ENCODE measurements around the gene YTHDF1. TPM values are rescaled to one million over a fixed set of nuclear protein-coding genes. Genes with fewer than 3 reads are reported as not detected.

YTHDF1 gene
- total and polyA plus RNA-seq, 2 of the 8 experiments (the other 6 are each of a cell fraction or from before 2014, with no cell fraction given): 32.8 to 66.0 TPM

- Histone ChIP-seq H3K27me3 (replicated peaks in 1 of 4; ENCODE audit: control insufficient read depth in 3 of 4, extremely low read depth in 1 of 4, insufficient read depth in 3 of 4, low read length in 3 of 4) (no peaks in the 10 kb centered on the region; a peak in 2 of 7 replicates), H3K18ac (ENCODE audit: extremely low read depth, low read length) (no peak overlapping the region), H3K4ac (replicated peaks; ENCODE audit: insufficient read length, low read depth, low read length) (no peak overlapping the region), H4K20me1 (replicated peaks in 1 of 2; ENCODE audit: control insufficient read depth in 1 of 2, insufficient read depth in 2 of 2, low read length in 2 of 2) (peaks cover 3 to 18% of the 10 kb centered on the region in 2 experiments), H3K27ac (ENCODE audit: low read depth, low read length) (no peak overlapping the region), H3K4me3 (ENCODE audit: extremely low read depth in 1 of 4, insufficient read depth in 2 of 4, low read depth in 3 of 4, low read length in 4 of 4) (no peak overlapping the region), H3K23ac (ENCODE audit: insufficient read length) (no peak overlapping the region), H4K5ac (ENCODE audit: insufficient read length, low read depth, low read length) (no peak overlapping the region), H3K4me1 (replicated peaks in 1 of 4; ENCODE audit: control insufficient read depth in 3 of 4, insufficient read depth in 4 of 4, low read length in 3 of 4) (peaks cover 0 to 7% (median 1%) of the 10 kb centered on the region in 4 experiments; a peak in 2 of 7 replicates), H2BK120ac (replicated peaks; ENCODE audit: low read depth, low read length) (no peak overlapping the region), H3K36me3 (ENCODE audit: control insufficient read depth in 2 of 4, insufficient read depth in 4 of 4, low read length in 3 of 4) (no peaks in the 10 kb centered on the region), H3K4me2 (ENCODE audit: insufficient read depth in 1 of 2, low read depth in 2 of 2, low read length in 2 of 2) (no peak overlapping the region), H3K79me2 (ENCODE audit: control insufficient read depth in 1 of 2, insufficient read depth in 2 of 2, low read length in 2 of 2) (no peaks in the 10 kb centered on the region), H3K14ac (ENCODE audit: insufficient read length) (no peak overlapping the region), H2BK20ac (ENCODE audit: low read length) (no peak overlapping the region), H2AK5ac (ENCODE audit: low read depth, low read length) (no peak overlapping the region), H4K91ac (replicated peaks; ENCODE audit: insufficient read length, low read length) (no peak overlapping the region), H3K23me2 (ENCODE audit: low read depth, low read length) (no peaks in the 10 kb centered on the region; the same call in none of the 2 replicates), H4K8ac (ENCODE audit: extremely low read depth, insufficient read depth, low read length) (no peak overlapping the region), H3K9ac (replicated peaks in 1 of 4; ENCODE audit: extremely low read depth in 1 of 4, low read depth in 3 of 4, low read length in 3 of 4) (no peak overlapping the region), H3K79me1 (ENCODE audit: low read depth, low read length) (no peaks in the 10 kb centered on the region), H2AFZ (ENCODE audit: low read length) (no peak overlapping the region), H2BK5ac (ENCODE audit: low read depth, low read length) (no peak overlapping the region), H3K9me3 (ENCODE audit: insufficient read depth in 2 of 2, low read depth in 1 of 2, low read length in 1 of 2) (peaks cover 0 to 9% of the 10 kb centered on the region in 2 experiments; a peak in 2 of 4 replicates), H3K56ac (replicated peaks; ENCODE audit: insufficient read length, low read depth, low read length) (no peak overlapping the region), H2BK15ac (ENCODE audit: low read length) (no peak overlapping the region), H2BK12ac (ENCODE audit: low read depth, low read length) (no peak overlapping the region)
- CTCF ChIA-PET (ENCODE audit: partially characterized antibody): interaction anchor here (0.9 to 1.3 kb wide), 3 partner anchors 11 to 163 kb away, joined by 3 read pairs; no protein-coding TSS in a partner anchor
- TF ChIP-seq ASH2L (IDR thresholded peaks at IDR 0.05; ENCODE audit: low read length): no peak
- TF ChIP-seq TBP (IDR thresholded peaks at IDR 0.05; ENCODE audit: low read depth, low read length): no peak
- TF ChIP-seq CEBPB (IDR thresholded peaks at IDR 0.05; ENCODE audit: low read depth, low read length): no peak
- TF ChIP-seq CBX5 (IDR thresholded peaks at IDR 0.05; ENCODE audit: low read depth, low read length): no peak
- TF ChIP-seq SP2 (IDR thresholded peaks at IDR 0.05; ENCODE audit: low read length): no peak
- TF ChIP-seq POLR2A (IDR thresholded peaks at IDR 0.05; ENCODE audit: control extremely low read depth in 1 of 2, low read depth in 2 of 2, low read length in 2 of 2): no peak
- TF ChIP-seq TEAD4 (IDR thresholded peaks at IDR 0.05; ENCODE audit: low read depth, low read length): no peak
- no peak for TF ChIP-seq NANOG (IDR thresholded peaks at IDR 0.05; ENCODE audit: insufficient read depth, low read depth, low read length, poor library complexity, severe bottlenecking)
- TF ChIP-seq BCL11A (IDR thresholded peaks at IDR 0.05; ENCODE audit: low read depth in 2 of 2, low read length in 2 of 2): no peak
- no peak for TF ChIP-seq BACH1 (IDR thresholded peaks at IDR 0.05; ENCODE audit: low read length)
- no peak for TF ChIP-seq POU5F1 (IDR thresholded peaks at IDR 0.05; ENCODE audit: low read depth, low read length)
- TF ChIP-seq, protein P1, sequence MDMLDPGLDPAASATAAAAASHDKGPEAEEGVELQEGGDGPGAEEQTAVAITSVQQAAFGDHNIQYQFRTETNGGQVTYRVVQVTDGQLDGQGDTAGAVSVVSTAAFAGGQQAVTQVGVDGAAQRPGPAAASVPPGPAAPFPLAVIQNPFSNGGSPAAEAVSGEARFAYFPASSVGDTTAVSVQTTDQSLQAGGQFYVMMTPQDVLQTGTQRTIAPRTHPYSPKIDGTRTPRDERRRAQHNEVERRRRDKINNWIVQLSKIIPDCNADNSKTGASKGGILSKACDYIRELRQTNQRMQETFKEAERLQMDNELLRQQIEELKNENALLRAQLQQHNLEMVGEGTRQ (IDR thresholded peaks at IDR 0.05; ENCODE audit: low read length): no peak
- TF ChIP-seq TAF7 (optimal IDR thresholded peaks at IDR 0.05; ENCODE audit: borderline replicate concordance, low read depth, low read length): no peak
- POLR2A ChIA-PET (ENCODE audit: partially characterized antibody): no interaction called here
- DNase-seq (ENCODE audit: low read depth in 1 of 2, low spot score in 2 of 2) (no peak), FAIRE-seq (no peak)
- WGBS, 2 experiments (ENCODE audit: extremely low coverage in 1 of 2, insufficient coverage in 1 of 2, insufficient read length in 1 of 2, insufficient replicate concordance in 2 of 2, low coverage in 1 of 2, low lambda C conversion rate in 2 of 2, missing lambda C conversion rate in 1 of 2): 90% methylated on average over 8 of the region's 8 CpGs; no CpG with 5 or more reads in 1 of the 2 experiments
These were observed 29.8 kb downstream of the YTHDF1 start for GRCh38 chr20:63186084-63186483.

Data from H1 (cell line).